Thymus (tissue), 11 donors: ENCODE measurements around the gene LAMB3. TPM values are rescaled to one million over a fixed set of nuclear protein-coding genes. Genes with fewer than 3 reads are reported as not detected.

Experiments used
- DNase-seq, 9 donors: peaks; one replicate each; pipeline ENCODE4 v3.0.0-alpha.2; 2013; ENCODE audit warnings: low spot score in 9 of 9, low read depth in 6 of 9, missing footprints in 1 of 9
- H3K27ac ChIP-seq, 2 donors: one replicate each; pipeline ENCODE4 v1.5.1; 2013; ENCODE audit warnings: control low read depth in 1 of 2, low read depth in 1 of 2, low read length in 1 of 2, mild to moderate bottlenecking in 1 of 2, moderate library complexity in 1 of 2
- H3K27me3 ChIP-seq, 2 donors: one replicate each; pipeline ENCODE4 v1.5.1; 2013; ENCODE audit warnings: low read length in 1 of 2; ENCODE audit not compliant: control insufficient read depth in 2 of 2, insufficient read depth in 1 of 2
- H3K36me3 ChIP-seq, 2 donors: one replicate each; pipeline ENCODE4 v1.5.1; 2013; ENCODE audit warnings: low read length in 1 of 2, mild to moderate bottlenecking in 1 of 2, moderate library complexity in 1 of 2; ENCODE audit not compliant: control insufficient read depth in 2 of 2, insufficient read depth in 2 of 2
- H3K4me1 ChIP-seq, 2 donors: one replicate each; pipeline ENCODE4 v1.5.1; 2013; ENCODE audit warnings: low read length in 2 of 2; ENCODE audit not compliant: control insufficient read depth in 2 of 2, insufficient read depth in 2 of 2
- H3K4me3 ChIP-seq, 2 donors: one replicate each; pipeline ENCODE4 v1.5.1; 2013; ENCODE audit warnings: low read length in 2 of 2, control low read depth in 1 of 2, mild to moderate bottlenecking in 1 of 2
- H3K9me3 ChIP-seq, 2 donors: one replicate each; pipeline ENCODE4 v1.5.1; 2013; ENCODE audit warnings: low read length in 1 of 2, mild to moderate bottlenecking in 1 of 2; ENCODE audit not compliant: control insufficient read depth in 2 of 2, insufficient read depth in 1 of 2
- WGBS: extraction: QIAGEN DNeasy Blood & Tissue Kit; methylation state at CpG from one replicate; pipeline ENCODE4 v1.1.7; 2013; 5-methylcytosine and 5-hydroxymethylcytosine counted together
- polyA plus RNA-seq: library from polyadenylated mRNA; stranded (reverse); fragments of 200-250 nt; gene quantifications from one replicate; pipeline ENCODE4 v1.2.3, GENCODE V29; 2013
- total RNA-seq: library from RNA; stranded (reverse); fragments of 120-200 nt; gene quantifications from one replicate; pipeline ENCODE4 v1.2.4, GENCODE V29; 2013
- donor health status: healthy.

Gene LAMB3
- total and polyA plus RNA-seq, 2 donors, result 10.5 to 13.9 TPM

DNA sequence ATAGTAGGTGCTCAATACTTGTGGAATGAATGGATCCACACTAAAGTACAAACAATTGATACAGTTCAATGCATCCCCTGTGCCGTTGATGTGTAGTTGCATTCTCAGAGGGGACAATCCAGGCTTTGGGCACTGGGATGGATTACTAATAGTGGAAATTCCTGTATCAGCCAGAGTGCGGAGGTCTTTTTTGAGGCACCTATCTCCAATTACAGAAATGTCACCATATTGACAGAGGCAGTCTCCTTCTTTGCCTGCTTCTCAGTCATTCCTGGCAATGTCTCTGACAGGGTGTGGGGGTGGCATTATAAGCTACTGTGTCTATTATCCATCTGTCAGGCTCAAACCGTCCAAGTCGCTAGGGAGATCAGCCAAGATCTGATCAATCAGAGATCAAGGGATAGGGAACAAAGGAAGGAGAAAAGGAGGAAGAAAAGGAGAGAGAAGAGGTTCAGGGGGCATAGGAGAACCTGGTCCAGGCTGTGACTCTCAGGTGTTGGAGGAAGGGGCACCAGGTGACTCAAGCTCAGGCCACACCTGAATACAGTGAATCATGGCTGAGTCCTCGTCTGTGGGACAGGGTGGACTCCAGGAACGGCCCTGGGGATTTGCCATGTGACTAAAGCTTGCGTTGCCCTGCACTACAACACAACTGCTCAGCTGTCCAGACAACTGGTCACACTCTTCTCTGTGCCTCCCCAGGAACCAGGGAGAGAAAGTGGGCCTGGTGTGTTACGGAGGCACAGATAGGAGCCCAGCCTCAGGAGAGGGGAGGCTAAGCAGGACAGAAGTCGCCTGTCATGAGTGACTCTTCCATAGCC is 3.4 kb upstream of the LAMB3 start:
- peaks cover 0 to 7% of the 10 kb centered on the region in 2 donors for H3K27me3 ChIP-seq
- no peak overlapping the region for H3K4me3 ChIP-seq
- no peaks in the 10 kb centered on the region for H3K9me3 ChIP-seq
- no peak for DNase-seq
- WGBS, result 95% methylated on average over 9 of the region's 9 CpGs
- H3K4me1 ChIP-seq, result peaks cover 0 to 13% of the 10 kb centered on the region in 2 donors
- H3K36me3 ChIP-seq, result no peaks in the 10 kb centered on the region
- no peak overlapping the region for H3K27ac ChIP-seq

- Histone ChIP-seq H3K4me3 (no peak overlapping the region), H3K27ac (no peak overlapping the region), H3K36me3 (no peaks in the 10 kb centered on the region), H3K27me3 (peaks cover 0 to 6% of the 10 kb centered on the region in 2 donors), H3K4me1 (peaks cover 0 to 25% of the 10 kb centered on the region in 2 donors), H3K9me3 (no peaks in the 10 kb centered on the region)
- no peak for DNase-seq
- 93% methylated on average over 7 of the region's 7 CpGs for WGBS
Observed at GRCh38 chr1:209653915-209654351, 1.7 kb upstream of the LAMB3 start.

DNA sequence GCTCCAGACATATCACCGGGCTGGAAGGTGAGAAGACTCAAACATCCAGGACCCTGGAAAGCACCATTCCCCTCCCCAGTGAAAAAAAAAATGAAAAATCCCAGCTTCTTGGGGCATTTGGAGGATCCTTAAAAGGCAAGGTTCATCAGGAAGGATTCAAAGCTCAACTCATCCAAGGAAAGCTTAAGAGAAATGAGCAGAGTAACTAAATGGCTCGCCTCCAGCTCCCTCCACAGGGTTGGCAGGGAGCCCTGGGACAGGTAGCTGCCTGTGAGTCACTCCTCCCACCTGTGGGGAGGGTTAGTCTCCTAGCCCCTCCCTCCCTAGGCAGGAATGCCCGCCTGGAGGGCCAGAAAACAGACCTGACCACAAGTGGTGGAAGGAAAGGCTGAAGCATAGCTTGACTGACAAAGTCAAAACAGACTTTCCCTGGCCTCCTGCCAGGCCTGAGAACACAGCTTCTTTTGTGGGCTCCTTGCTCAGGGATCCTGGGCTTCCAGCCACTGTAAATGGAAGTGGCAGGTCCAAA is 712 bp upstream of the LAMB3 start:
- H3K9me3 ChIP-seq, result no peaks in the 10 kb centered on the region
- DNase-seq, result peak in 5 of 9 donors; percentile 4 to 50 (median 16)
- peaks cover 0 to 25% of the 10 kb centered on the region in 2 donors for H3K4me1 ChIP-seq
- H3K27me3 ChIP-seq, result no peaks in the 10 kb centered on the region
- H3K4me3 ChIP-seq, result no peak overlapping the region
- 63% methylated on average over 3 of the region's 3 CpGs for WGBS
- peak overlapping the region; percentile 82 to 83 for H3K27ac ChIP-seq
- H3K36me3 ChIP-seq, result no peaks in the 10 kb centered on the region

- peaks cover 0 to 27% of the 10 kb centered on the region in 2 donors for H3K4me1 ChIP-seq
- peak overlapping the region in 1 of 2 donors; percentile 9 for H3K27ac ChIP-seq
- no peaks in the 10 kb centered on the region for H3K27me3 ChIP-seq
- H3K9me3 ChIP-seq, result no peaks in the 10 kb centered on the region
- H3K36me3 ChIP-seq, result no peaks in the 10 kb centered on the region
- no peak for DNase-seq
- no peak overlapping the region for H3K4me3 ChIP-seq
- WGBS, result 85% methylated on average over 5 of the region's 5 CpGs
Observed at GRCh38 chr1:209651138-209651587, 1.1 kb downstream of the LAMB3 start.

DNA sequence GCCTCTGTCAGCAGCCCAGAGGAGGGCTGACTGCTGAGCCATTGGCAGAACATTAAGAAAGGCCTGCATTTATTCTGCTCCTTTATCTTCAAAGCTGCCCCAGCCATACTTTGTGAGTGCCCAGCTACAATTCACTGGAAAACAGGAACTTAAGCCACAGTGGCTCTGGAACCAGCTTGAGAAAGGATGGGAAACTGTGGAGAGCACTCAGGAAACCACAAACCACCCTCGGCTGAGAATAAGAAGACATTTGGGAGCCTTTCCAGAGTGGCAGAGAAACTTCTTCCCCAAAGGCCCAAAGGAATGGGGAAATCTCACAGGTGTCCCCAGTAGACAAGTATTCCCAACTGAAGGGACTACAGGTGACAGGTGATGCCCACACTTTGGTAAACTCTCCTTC is 1.8 kb downstream of the LAMB3 start:
- Histone ChIP-seq H3K4me3 (no peak overlapping the region), H3K27ac (no peak overlapping the region), H3K9me3 (no peaks in the 10 kb centered on the region), H3K4me1 (peaks cover 0 to 27% of the 10 kb centered on the region in 2 donors), H3K36me3 (no peaks in the 10 kb centered on the region), H3K27me3 (no peaks in the 10 kb centered on the region)
- 5% methylated on average over 1 of the region's 1 CpG for WGBS
- no peak for DNase-seq

DNA sequence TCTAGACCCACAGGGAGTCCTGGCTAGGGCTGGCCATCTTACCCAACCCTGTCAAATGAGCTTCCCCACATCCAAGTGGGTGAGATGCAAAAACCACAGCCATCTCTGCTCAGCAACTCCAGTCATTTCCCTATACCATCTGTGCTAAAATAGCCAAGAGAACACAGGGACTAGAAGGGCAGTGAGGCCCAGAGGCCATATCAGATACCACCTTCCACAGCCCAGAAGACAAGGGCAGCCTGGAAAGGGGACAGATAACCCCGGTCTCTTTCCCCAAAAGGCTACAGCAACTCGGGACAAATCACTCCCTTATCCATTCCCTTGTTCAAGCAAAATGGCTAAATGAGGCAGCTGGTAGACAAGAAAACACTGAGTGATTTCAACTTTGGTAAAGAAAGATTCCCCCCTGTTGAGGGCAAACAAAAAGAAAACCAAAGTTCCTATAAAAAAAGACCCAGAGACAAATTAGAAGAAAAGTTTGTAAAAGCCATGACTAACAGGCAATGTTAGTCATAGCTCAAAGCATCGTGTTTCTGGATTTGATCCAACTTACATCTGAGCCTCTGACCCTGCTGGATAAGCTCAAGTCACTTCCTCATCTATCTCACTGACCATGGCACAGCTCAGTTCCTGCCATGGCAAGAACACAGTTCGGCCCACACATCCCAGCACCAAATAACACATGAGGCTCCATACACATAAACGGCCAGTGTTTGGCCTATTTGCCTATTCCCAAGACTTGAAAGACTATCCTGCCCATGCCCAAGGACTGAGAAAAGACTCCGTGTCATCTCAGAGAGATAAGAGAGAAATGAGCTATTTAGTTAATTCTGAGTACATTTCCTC is 3.1 kb downstream of the LAMB3 start:
- WGBS, result 68% methylated on average over 6 of the region's 6 CpGs
- H3K27me3 ChIP-seq, result no peaks in the 10 kb centered on the region
- no peaks in the 10 kb centered on the region for H3K36me3 ChIP-seq
- H3K4me1 ChIP-seq, result peaks cover 0 to 25% of the 10 kb centered on the region in 2 donors
- peak in 1 of 9 donors; percentile 18 for DNase-seq
- peak overlapping the region in 1 of 2 donors; percentile 48 for H3K27ac ChIP-seq
- H3K4me3 ChIP-seq, result no peak overlapping the region
- no peaks in the 10 kb centered on the region for H3K9me3 ChIP-seq

- Histone ChIP-seq H3K4me1 (peaks cover 0 to 22% of the 10 kb centered on the region in 2 donors), H3K27me3 (peaks cover 0 to under 1% of the 10 kb centered on the region in 2 donors), H3K4me3 (no peak overlapping the region), H3K9me3 (no peaks in the 10 kb centered on the region), H3K27ac (no peak overlapping the region), H3K36me3 (no peaks in the 10 kb centered on the region)
- no peak for DNase-seq
Observed at GRCh38 chr1:209648346-209648745, 3.9 kb downstream of the LAMB3 start.

GRCh38 chr1:209647156-209647555 is 5.1 kb downstream of the LAMB3 start:
- Histone ChIP-seq H3K36me3 (no peaks in the 10 kb centered on the region), H3K9me3 (no peaks in the 10 kb centered on the region), H3K4me3 (no peak overlapping the region), H3K27ac (no peak overlapping the region), H3K4me1 (peaks cover 0 to 25% of the 10 kb centered on the region in 2 donors), H3K27me3 (peaks cover 0 to 3% of the 10 kb centered on the region in 2 donors)
- 80% methylated on average over 4 of the region's 4 CpGs for WGBS
- DNase-seq, result no peak
